CD14-positive monocyte (primary cell): ENCODE measurements around the gene TIMP1. TPM values are rescaled to one million over a fixed set of nuclear protein-coding genes. Genes with fewer than 3 reads are reported as not detected.

Experiments
- DNase-seq, 3 donors: peaks; one replicate each; pipeline ENCODE4 v3.0.0-alpha.2; 2011 to 2022
- H2AFZ ChIP-seq: 2 replicates; pipeline ENCODE4 v1.6.0; 2012; ENCODE audit warnings: mild to moderate bottlenecking, low read depth, low read length, inconsistent platforms; ENCODE audit not compliant: insufficient read depth, poor library complexity, severe bottlenecking
- H3K27ac ChIP-seq, 2 donors: 1 replicate in 1 of 2; 2 replicates in 1 of 2; pipeline ENCODE4 v1.5.1; 2012 to 2013; ENCODE audit warnings: low read length in 2 of 2, control low read depth in 1 of 2, inconsistent platforms in 1 of 2, low read depth in 1 of 2, mild to moderate bottlenecking in 1 of 2
- H3K27me3 ChIP-seq, 2 donors: one replicate each; pipeline versions ENCODE4 v1.6.0 to v1.6.1; 2011 to 2013; ENCODE audit warnings: low read length in 2 of 2; ENCODE audit not compliant: control insufficient read depth in 2 of 2, insufficient read depth in 2 of 2
- H3K36me3 ChIP-seq, 2 donors: replicated peaks in 1 of 2; 1 replicate in 1 of 2; 2 replicates in 1 of 2; pipeline versions ENCODE4 v1.5.1 to v1.6.1; 2012 to 2013; ENCODE audit warnings: low read length in 2 of 2, control low read depth in 1 of 2, inconsistent platforms in 1 of 2, mild to moderate bottlenecking in 1 of 2; ENCODE audit not compliant: insufficient read depth in 2 of 2, control insufficient read depth in 1 of 2
- H3K4me1 ChIP-seq, 2 donors: 1 replicate in 1 of 2; 2 replicates in 1 of 2; pipeline versions ENCODE4 v1.5.1 to v1.6.1; 2012 to 2013; ENCODE audit warnings: low read length in 2 of 2, control low read depth in 1 of 2, inconsistent platforms in 1 of 2, mild to moderate bottlenecking in 1 of 2, moderate library complexity in 1 of 2; ENCODE audit not compliant: insufficient read depth in 2 of 2, control insufficient read depth in 1 of 2
- H3K4me2 ChIP-seq: replicated peaks from 2 replicates; pipeline ENCODE3; 2012; ENCODE audit warnings: low read length, moderate library complexity, mild to moderate bottlenecking; ENCODE audit not compliant: poor library complexity, severe bottlenecking; ENCODE audit errors: extremely low read depth
- H3K4me3 ChIP-seq, 3 experiments: fragments of 200-600 bp in 1 of 3; sonication (generic) in 1 of 3; replicated peaks in 1 of 3; 1 replicate in 2 of 3; 2 replicates in 1 of 3; pipeline ENCODE4 v1.5.1; 2011 to 2013; ENCODE audit warnings: low read length in 3 of 3, mild to moderate bottlenecking in 3 of 3, control low read depth in 2 of 3, low read depth in 2 of 3, inconsistent platforms in 1 of 3, moderate library complexity in 1 of 3
- H3K79me2 ChIP-seq: 2 replicates; pipeline ENCODE4 v1.6.0; 2012; ENCODE audit warnings: mild to moderate bottlenecking, control low read depth, inconsistent platforms, low read length, moderate library complexity; ENCODE audit not compliant: insufficient read depth
- H3K9ac ChIP-seq: 2 replicates; pipeline ENCODE4 v1.6.0; 2017; ENCODE audit warnings: low read length, mild to moderate bottlenecking; ENCODE audit not compliant: insufficient read depth, poor library complexity, severe bottlenecking
- H3K9me3 ChIP-seq, 2 donors: replicated peaks in 1 of 2; 1 replicate in 1 of 2; 2 replicates in 1 of 2; pipeline versions ENCODE4 v1.5.1 to v1.6.1; 2012 to 2013; ENCODE audit warnings: low read length in 2 of 2, control low read depth in 1 of 2; ENCODE audit not compliant: control insufficient read depth in 1 of 2, insufficient read depth in 1 of 2
- H4K20me1 ChIP-seq: 2 replicates; pipeline ENCODE4 v1.6.0; 2012; ENCODE audit warnings: mild to moderate bottlenecking, low read length, control low read depth, moderate library complexity; ENCODE audit not compliant: insufficient read depth
- H3K27ac Mint-ChIP-seq, 7 donors: one replicate each; pipeline ENCODE4 v1.8.0; 2020; ENCODE audit warnings: mild to moderate bottlenecking in 7 of 7, mixed read lengths in 7 of 7, moderate library complexity in 6 of 7, inconsistent platforms in 2 of 7
- H3K27me3 Mint-ChIP-seq, 3 donors: one replicate each; pipeline ENCODE4 v1.8.0; 2021 to 2022; ENCODE audit warnings: low read depth in 3 of 3, mild to moderate bottlenecking in 3 of 3, mixed read lengths in 3 of 3, moderate library complexity in 3 of 3, inconsistent platforms in 1 of 3
- H3K36me3 Mint-ChIP-seq, 2 donors: one replicate each; pipeline ENCODE4 v1.8.0; 2020; ENCODE audit warnings: mixed read lengths in 2 of 2, inconsistent platforms in 1 of 2, mild to moderate bottlenecking in 1 of 2
- H3K4me1 Mint-ChIP-seq: one replicate; pipeline ENCODE4 v1.8.0; 2020; ENCODE audit warnings: mild to moderate bottlenecking, mixed read lengths
- H3K4me3 Mint-ChIP-seq, 2 donors: one replicate each; pipeline ENCODE4 v1.8.0; 2020; ENCODE audit warnings: mild to moderate bottlenecking in 2 of 2, mixed read lengths in 2 of 2, moderate library complexity in 1 of 2
- H3K9me3 Mint-ChIP-seq, 7 donors: one replicate each; pipeline ENCODE4 v1.8.0; 2020 to 2022; ENCODE audit warnings: mixed read lengths in 7 of 7, mild to moderate bottlenecking in 6 of 7, moderate library complexity in 6 of 7, inconsistent platforms in 2 of 7
- WGBS: methylation state at CpG from one replicate; pipeline ENCODE4 v1.1.5; 2013; ENCODE audit warnings: missing lambda C conversion rate; ENCODE audit not compliant: insufficient coverage; 5-methylcytosine and 5-hydroxymethylcytosine counted together
- intact Hi-C, 2 donors: fragments of 100-400 bp; cut with micrococcal nuclease; formaldehyde crosslinking; loops; one replicate each; pipeline versions ENCODE4 v1.15.0 to v1.15.1; 2023
- polyA plus RNA-seq, 3 donors: library from polyadenylated mRNA; depleted of rRNA in 1 of 3; unstranded in 2 of 3; stranded (reverse) in 1 of 3; fragments of 300-500 nt in 2 of 3; fragments of >200 nt in 1 of 3; fragmentation: Illumina TruSeq in 2 of 3; gene quantifications; 1 replicate in 2 of 3; 2 replicates in 1 of 3; pipeline ENCODE4 v1.2.3, GENCODE V29; 2012 to 2021
- TF ChIP-seq, protein P1 (sequence below): fragments of 200-600 bp; IDR thresholded peaks from one replicate; pipeline ENCODE4 v1.8.0; 2022; ENCODE audit warnings: antibody characterized with exemption, mild to moderate bottlenecking

The TIMP1 gene
- polyA plus RNA-seq, 3 donors, result 591 to 682 (median 632) TPM

DNA sequence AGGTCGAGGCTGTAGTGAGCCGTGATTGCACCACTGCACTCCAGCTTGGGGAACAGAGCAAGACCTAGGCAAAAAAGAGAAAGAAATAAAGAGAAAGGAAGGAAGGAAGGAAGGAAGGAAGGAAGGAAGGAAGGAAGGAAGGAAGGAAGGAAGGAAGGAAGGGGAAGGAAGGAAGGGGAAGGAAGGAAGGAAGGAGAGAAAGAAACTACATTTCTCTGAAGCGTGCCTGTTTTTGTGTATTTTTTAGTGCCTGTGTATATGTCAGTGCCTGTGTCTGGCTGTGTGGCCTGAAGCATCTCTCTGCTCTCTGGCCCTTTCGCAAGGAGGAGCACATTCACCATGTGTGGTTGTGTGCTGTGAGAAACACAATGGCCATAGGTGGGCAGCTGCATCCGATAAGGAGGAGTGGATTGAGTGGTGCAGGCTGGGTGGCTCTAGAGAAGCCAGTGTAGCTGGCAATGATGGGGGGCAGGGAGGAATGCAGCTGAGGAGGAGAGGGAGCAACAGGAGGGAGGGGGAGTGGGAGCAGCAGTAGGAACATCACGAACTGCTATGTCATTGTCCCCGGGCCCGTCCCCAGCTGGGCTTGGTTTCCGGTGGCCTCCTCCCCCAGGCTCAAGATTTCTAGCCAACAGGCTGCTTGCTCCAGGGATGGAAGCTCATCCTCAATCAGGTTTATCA lies 26.0 kb downstream of the TIMP1 start:
- H3K4me3 Mint-ChIP-seq, result peak overlapping the region; percentile 37 to 71
- intact Hi-C loops, result no loop called here
- Histone ChIP-seq H3K4me3 (peak overlapping the region in 1 of 3 experiments; percentile 19), H3K4me2 (peak overlapping the region; percentile 45), H3K27me3 (no peaks in the 10 kb centered on the region), H3K79me2 (no peaks in the 10 kb centered on the region), H3K4me1 (peaks cover 41 to 48% of the 10 kb centered on the region in 2 donors), H3K9ac (no peak overlapping the region), H2AFZ (no peak overlapping the region), H3K36me3 (no peaks in the 10 kb centered on the region), H4K20me1 (no peaks in the 10 kb centered on the region), H3K9me3 (no peaks in the 10 kb centered on the region), H3K27ac (peak overlapping the region in 1 of 2 donors; percentile 28)
- no peaks in the 10 kb centered on the region for H3K36me3 Mint-ChIP-seq
- H3K4me1 Mint-ChIP-seq, result peaks cover 41% of the 10 kb centered on the region
- peak overlapping the region in 6 of 7 donors; percentile 60 to 84 (median 76) for H3K27ac Mint-ChIP-seq
- TF ChIP-seq, protein P1, sequence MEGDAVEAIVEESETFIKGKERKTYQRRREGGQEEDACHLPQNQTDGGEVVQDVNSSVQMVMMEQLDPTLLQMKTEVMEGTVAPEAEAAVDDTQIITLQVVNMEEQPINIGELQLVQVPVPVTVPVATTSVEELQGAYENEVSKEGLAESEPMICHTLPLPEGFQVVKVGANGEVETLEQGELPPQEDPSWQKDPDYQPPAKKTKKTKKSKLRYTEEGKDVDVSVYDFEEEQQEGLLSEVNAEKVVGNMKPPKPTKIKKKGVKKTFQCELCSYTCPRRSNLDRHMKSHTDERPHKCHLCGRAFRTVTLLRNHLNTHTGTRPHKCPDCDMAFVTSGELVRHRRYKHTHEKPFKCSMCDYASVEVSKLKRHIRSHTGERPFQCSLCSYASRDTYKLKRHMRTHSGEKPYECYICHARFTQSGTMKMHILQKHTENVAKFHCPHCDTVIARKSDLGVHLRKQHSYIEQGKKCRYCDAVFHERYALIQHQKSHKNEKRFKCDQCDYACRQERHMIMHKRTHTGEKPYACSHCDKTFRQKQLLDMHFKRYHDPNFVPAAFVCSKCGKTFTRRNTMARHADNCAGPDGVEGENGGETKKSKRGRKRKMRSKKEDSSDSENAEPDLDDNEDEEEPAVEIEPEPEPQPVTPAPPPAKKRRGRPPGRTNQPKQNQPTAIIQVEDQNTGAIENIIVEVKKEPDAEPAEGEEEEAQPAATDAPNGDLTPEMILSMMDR, result no peak
- H3K9me3 Mint-ChIP-seq, result peaks cover 0 to 7% (median 0%) of the 10 kb centered on the region in 7 donors
- WGBS, result 15% methylated on average over 4 of the region's 9 CpGs
- peaks cover 0 to 5% (median 0%) of the 10 kb centered on the region in 3 donors for H3K27me3 Mint-ChIP-seq
- DNase-seq, result peak in 1 of 3 donors; percentile 28

DNA sequence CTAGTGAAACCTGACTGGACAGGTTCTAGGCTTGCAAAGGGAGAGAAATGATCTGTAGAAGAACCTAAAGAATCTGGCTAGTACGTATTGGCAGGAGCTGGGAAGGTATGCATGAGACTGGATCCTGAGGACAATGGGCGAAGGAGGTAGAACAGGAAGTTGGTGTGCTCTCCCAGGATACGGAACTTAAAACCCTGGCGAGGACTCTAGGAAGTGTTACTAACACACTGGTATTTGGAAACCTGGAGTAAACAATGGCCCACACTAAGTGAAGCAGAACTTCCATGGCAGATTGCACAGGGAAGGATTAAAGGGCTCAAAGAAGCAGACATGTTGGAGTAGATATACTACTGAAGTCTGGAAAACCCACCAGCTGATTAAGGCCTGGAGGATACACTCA lies 28.3 kb downstream of the TIMP1 start:
- intact Hi-C loops, result no loop called here

More for the DNA sequence above, 28.3 kb downstream of the TIMP1 start:
- peaks cover 0 to 7% (median 3%) of the 10 kb centered on the region in 3 donors for H3K27me3 Mint-ChIP-seq
- no CpG with 5 or more reads among the region's 4 CpGs for WGBS
- Histone ChIP-seq H3K27me3 (peaks cover 0 to 2% of the 10 kb centered on the region in 2 donors), H3K9ac (no peak overlapping the region), H3K4me3 (no peak overlapping the region), H3K27ac (no peak overlapping the region), H3K9me3 (no peaks in the 10 kb centered on the region), H2AFZ (no peak overlapping the region), H3K36me3 (no peaks in the 10 kb centered on the region), H3K79me2 (no peaks in the 10 kb centered on the region), H4K20me1 (no peaks in the 10 kb centered on the region), H3K4me1 (peaks cover 33 to 39% of the 10 kb centered on the region in 2 donors), H3K4me2 (no peak overlapping the region)
- TF ChIP-seq, protein P1, result no peak
- H3K9me3 Mint-ChIP-seq, result peaks cover 0 to 9% (median 0%) of the 10 kb centered on the region in 7 donors
- H3K4me1 Mint-ChIP-seq, result peaks cover 32% of the 10 kb centered on the region
- H3K36me3 Mint-ChIP-seq, result no peaks in the 10 kb centered on the region
- DNase-seq, result peak in 1 of 3 donors; percentile 37
- H3K4me3 Mint-ChIP-seq, result no peak overlapping the region
- H3K27ac Mint-ChIP-seq, result no peak overlapping the region
